Gastroesophageal sphincter (tissue), 2 donors: ENCODE results near the gene MARCHF11.

Experiments
- POLR2A ChIP-seq, 2 donors: fragments of 450-650 bp; IDR thresholded peaks; one replicate each; pipeline ENCODE4 v1.6.1; 2017; ENCODE audit warnings: antibody characterized with exemption in 2 of 2, mild to moderate bottlenecking in 2 of 2, moderate library complexity in 1 of 2
- POLR2AphosphoS5 ChIP-seq: sonication (generic); formaldehyde crosslinking; IDR thresholded peaks from one replicate; pipeline ENCODE4 v1.6.1; 2017; ENCODE audit warnings: antibody characterized with exemption

DNA sequence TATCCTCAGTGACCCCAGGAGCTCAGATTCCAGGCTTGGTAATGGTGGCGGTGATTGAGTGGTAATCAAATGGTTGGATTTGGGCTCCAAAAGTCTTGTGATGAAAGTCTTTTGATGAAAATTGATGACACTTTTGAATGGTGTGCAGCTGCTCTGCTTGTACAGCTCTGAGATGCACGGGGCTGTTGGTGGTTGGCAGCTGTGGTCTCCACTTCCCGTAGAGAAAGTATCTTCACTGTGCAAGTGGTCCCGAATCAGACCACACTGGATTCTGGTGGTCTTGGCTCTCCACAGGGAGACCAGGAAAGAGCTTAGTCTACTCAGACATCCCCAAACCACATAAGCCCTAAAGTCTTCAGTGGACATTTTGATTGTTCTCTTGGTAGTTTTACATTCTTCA is 96.6 kb downstream of the MARCHF11 start:
- no peak for TF ChIP-seq POLR2A (IDR thresholded peaks at IDR 0.05)
- no peak for TF ChIP-seq POLR2AphosphoS5
